Fibroblast of mammary gland (primary cell): ENCODE results near the gene B4GALT7.
"Not testable (repeated sequence)": the region's sequence is repeated elsewhere in the genome, so short reads cannot be mapped to it uniquely, and the experiment has no call there.

ENCODE experiments used
- DNase-seq: peaks from one replicate; pipeline ENCODE4 v3.0.0-alpha.2; 2010; ENCODE audit warnings: low read depth
- H3K4me3 ChIP-seq: 2 replicates; pipeline ENCODE4 v1.5.1; 2011; ENCODE audit warnings: low read depth, mild to moderate bottlenecking, low read length, moderate library complexity; ENCODE audit not compliant: control insufficient read depth
- CTCF ChIP-seq: conservative IDR thresholded peaks from 2 replicates; pipeline ENCODE4 v1.5.1; 2011; ENCODE audit warnings: low read depth, low read length, inconsistent platforms; ENCODE audit not compliant: control insufficient read depth, insufficient read depth

Gene B4GALT7

GRCh38 chr5:177555665-177556064 lies 44.3 kb upstream of the B4GALT7 start:
- no peak for DNase-seq
- no peak overlapping the region for H3K4me3 ChIP-seq
- no peak for TF ChIP-seq CTCF

DNA sequence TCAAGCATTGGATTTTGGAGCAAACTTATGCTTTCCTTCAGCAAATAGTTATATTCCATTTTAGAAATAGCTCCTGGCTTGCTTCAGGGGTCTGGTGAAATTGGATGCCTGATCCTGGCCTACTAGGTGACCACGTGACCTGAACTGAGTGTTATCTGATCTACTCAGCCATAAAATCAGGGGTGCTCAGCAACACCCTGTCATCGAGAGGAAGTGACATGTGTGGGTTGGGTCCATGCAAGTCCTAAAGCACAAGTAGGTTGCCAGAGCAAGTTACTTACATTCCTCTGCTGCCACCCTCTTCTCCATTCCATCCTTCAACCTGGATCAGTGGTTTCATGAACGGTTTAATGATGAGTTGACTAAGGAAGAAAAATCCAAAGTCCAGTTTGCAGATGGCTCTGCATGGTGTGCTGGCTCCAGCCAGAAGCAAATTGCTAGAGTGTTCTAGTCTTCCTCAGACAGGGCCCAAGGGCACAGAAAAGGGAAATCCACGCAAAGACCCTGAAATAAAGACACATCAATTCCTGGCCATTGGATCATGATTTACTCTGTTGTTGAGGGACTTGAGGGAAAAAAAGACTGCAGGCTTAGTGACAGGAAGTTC lies 42.8 kb upstream of the B4GALT7 start:
- TF ChIP-seq CTCF: no peak
- no peak overlapping the region for H3K4me3 ChIP-seq
- DNase-seq: no peak

GRCh38 chr5:177557796-177558195 lies 42.1 kb upstream of the B4GALT7 start:
- DNase-seq: no peak
- H3K4me3 ChIP-seq: no peak overlapping the region
- TF ChIP-seq CTCF: no peak

DNA sequence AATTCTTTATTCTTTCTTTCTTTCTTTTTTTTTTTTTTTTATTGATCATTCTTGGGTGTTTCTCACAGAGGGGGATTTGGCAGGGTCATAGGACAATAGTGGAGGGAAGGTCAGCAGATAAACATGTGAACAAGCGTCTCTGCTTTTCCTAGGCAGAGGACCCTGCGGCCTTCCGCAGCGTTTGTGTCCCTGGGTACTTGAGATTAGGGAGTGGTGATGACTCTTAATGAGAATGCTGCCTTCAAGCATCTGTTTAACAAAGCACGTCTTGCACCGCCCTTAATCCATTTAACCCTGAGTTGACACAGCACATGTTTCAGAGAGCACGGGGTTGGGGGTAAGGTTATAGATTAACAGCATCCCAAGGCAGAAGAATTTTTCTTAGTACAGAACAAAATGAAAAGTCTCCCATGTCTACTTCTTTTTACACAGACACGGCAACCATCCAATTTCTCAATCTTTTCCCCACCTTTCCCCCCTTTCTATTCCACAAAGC lies 40.4 kb upstream of the B4GALT7 start:
- not testable (repeated sequence) for H3K4me3 ChIP-seq

GRCh38 chr5:177565046-177565445 lies 34.9 kb upstream of the B4GALT7 start:
- TF ChIP-seq CTCF: no peak
- H3K4me3 ChIP-seq: no peak overlapping the region
- peak; percentile 13 for DNase-seq

More for the DNA sequence above, 40.4 kb upstream of the B4GALT7 start:
- not testable (repeated sequence) for DNase-seq

DNA sequence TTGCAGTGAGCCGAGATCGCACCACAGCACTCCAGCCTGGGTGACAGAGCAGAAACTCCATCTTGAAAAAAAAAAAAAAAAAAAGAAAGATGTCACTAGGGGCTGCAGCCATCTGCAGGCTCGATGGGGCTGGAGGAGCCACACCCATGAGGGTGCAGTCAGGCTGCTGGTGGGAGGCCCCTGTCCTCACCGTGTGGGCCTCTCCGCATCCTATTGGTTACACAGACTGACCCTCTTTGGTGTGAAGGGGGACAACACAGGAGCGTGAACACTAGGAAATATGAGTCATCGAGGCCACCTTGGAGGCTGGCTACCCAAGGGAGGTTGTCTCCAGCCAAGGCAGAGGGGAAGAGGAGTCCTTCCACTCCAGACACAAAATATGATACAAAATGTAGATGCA lies 31.6 kb upstream of the B4GALT7 start:
- no peak overlapping the region for H3K4me3 ChIP-seq
- DNase-seq: no peak
- no peak for TF ChIP-seq CTCF

DNA sequence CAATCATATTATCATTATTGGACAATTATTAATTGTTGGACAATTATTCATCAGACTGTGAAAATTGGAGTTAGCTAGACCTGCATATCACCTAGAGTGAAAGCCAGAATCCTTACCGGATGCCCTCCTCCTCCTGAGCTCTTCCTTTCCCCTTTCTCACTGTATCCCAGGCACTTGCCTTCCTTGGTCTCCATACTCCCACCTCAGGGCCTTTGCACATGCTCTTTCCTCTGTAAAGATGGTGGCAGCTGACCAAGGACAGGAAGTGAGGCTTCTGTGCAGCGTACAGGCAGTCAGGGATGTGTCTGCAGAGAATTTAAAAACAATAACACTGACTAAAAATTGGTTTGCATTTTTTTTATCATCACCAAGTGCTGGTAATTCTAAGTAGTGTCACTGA lies 30.0 kb upstream of the B4GALT7 start:
- no peak for TF ChIP-seq CTCF
- no peak overlapping the region for H3K4me3 ChIP-seq

More for the DNA sequence above, 30.0 kb upstream of the B4GALT7 start:
- no peak for DNase-seq
